SK-N-SH (cell line): Measurements from ENCODE around the gene PRMT6.
"Not testable (repeated sequence)": the region's sequence is repeated elsewhere in the genome, so short reads cannot be mapped to it uniquely, and the experiment has no call there.

Experiments used
- RCOR1 ChIP-seq: fragments of 150-350 bp; IDR thresholded peaks from 2 replicates; pipeline ENCODE4 v1.6.1; 2017; ENCODE audit warnings: antibody characterized with exemption, low read length
- SIN3A ChIP-seq: IDR thresholded peaks from 2 replicates; pipeline ENCODE4 v1.6.1; 2012; ENCODE audit warnings: low read depth, mild to moderate bottlenecking, low read length, moderate library complexity, borderline replicate concordance
- TAF1 ChIP-seq: IDR thresholded peaks from 2 replicates; pipeline ENCODE4 v1.6.1; 2012; ENCODE audit warnings: low read depth, mild to moderate bottlenecking, low read length, moderate library complexity, borderline replicate concordance

DNA sequence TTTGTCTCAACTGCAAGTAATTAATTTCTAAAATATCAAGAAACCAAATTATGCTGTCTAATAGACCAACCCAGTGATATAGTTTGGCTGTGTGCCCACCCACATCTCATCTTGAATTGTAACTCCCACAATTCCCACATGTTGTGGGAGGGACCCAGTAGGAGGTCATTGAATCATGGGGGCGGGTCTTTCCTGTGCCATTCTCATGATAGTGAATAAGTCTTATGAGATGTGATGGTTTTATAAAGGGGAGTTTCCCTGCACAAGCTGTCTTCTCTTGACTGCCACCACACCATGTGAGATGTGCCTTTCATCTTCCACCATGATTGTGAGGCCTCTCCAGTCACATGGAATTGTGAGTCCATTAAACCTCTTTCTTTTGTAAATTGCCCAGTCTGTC, 36.9 kb downstream of the PRMT6 start:
- not testable (repeated sequence) for TF ChIP-seq TAF1, RCOR1, SIN3A
